OCI-LY7 (cell line): Measurements from ENCODE around the gene NOCT. TPM values are rescaled to one million over a fixed set of nuclear protein-coding genes. Genes with fewer than 3 reads are reported as not detected.
"Not testable (repeated sequence)": the region's sequence is repeated elsewhere in the genome, so short reads cannot be mapped to it uniquely, and the experiment has no call there.

Experiments used
- BruUV-seq: library from RNA; stranded (reverse); fragments of 400-500 nt; replicated peaks from 2 replicates; lab custom pipeline; 2021; lab: Mats Ljungman, UMichigan
- CTCF ChIA-PET: fragments of 300-600 bp; sonication (Branson Sonifier 250); formaldehyde crosslinking; loops from one replicate; lab custom pipeline; 2022; ENCODE audit warnings: antibody characterized with exemption; ENCODE audit not compliant: unreplicated experiment; lab: Charles Lee
- POLR2A ChIA-PET: fragments of 300-600 bp; sonication (Branson Sonifier 250); formaldehyde crosslinking; loops from one replicate; lab custom pipeline; 2022; ENCODE audit warnings: antibody characterized with exemption; lab: Charles Lee
- DNase-seq: peaks from one replicate; pipeline ENCODE4 v3.0.0-alpha.2; 2015; ENCODE audit warnings: low spot score
- H2AFZ ChIP-seq: fragments of 200-600 bp; sonication (generic), shearing (Covaris generic); 2 replicates; pipeline ENCODE4 v1.6.1; 2014; ENCODE audit warnings: mild to moderate bottlenecking, antibody characterized with exemption, low read length, moderate library complexity
- H3K27ac ChIP-seq: fragments of 200-600 bp; sonication (generic); 2 replicates; pipeline ENCODE4 v1.5.1; 2014; ENCODE audit warnings: mixed run types, low read depth, mild to moderate bottlenecking, moderate library complexity, low read length, inconsistent platforms; ENCODE audit not compliant: poor library complexity, severe bottlenecking
- H3K36me3 ChIP-seq: fragments of 200-600 bp; sonication (generic); 2 replicates; pipeline ENCODE4 v1.6.1; 2014; ENCODE audit warnings: mild to moderate bottlenecking, antibody characterized with exemption, low read length, moderate library complexity, mixed read lengths; ENCODE audit not compliant: insufficient read depth
- H3K4me1 ChIP-seq: fragments of 200-600 bp; sonication (generic); 2 replicates; pipeline ENCODE4 v1.5.1; 2014; ENCODE audit warnings: mild to moderate bottlenecking, low read length; ENCODE audit not compliant: insufficient read depth, poor library complexity, severe bottlenecking
- H3K4me2 ChIP-seq: fragments of 200-600 bp; sonication (generic); 2 replicates; pipeline ENCODE4 v1.6.1; 2014; ENCODE audit warnings: mild to moderate bottlenecking, low read length
- H3K4me3 ChIP-seq: fragments of 200-600 bp; sonication (generic); 2 replicates; pipeline ENCODE4 v1.5.1; 2014; ENCODE audit warnings: mild to moderate bottlenecking, low read depth, low read length; ENCODE audit not compliant: poor library complexity, severe bottlenecking
- H3K79me2 ChIP-seq: fragments of 200-600 bp; sonication (generic); 2 replicates; pipeline ENCODE4 v1.6.1; 2016; ENCODE audit warnings: low read depth, mild to moderate bottlenecking, low read length, moderate library complexity, mixed read lengths; ENCODE audit not compliant: insufficient read depth
- H3K9me2 ChIP-seq: fragments of 200-600 bp; sonication (generic); 2 replicates; pipeline ENCODE4 v1.6.1; 2016; ENCODE audit warnings: mild to moderate bottlenecking, low read length, mixed read lengths; ENCODE audit not compliant: insufficient read depth
- H3K9me3 ChIP-seq: fragments of 200-600 bp; sonication (generic); 2 replicates; pipeline ENCODE4 v1.6.1; 2014; ENCODE audit warnings: mild to moderate bottlenecking, mixed run types, low read length, mixed read lengths
- H4K20me1 ChIP-seq: fragments of 200-600 bp; sonication (generic); 2 replicates; pipeline ENCODE4 v1.6.1; 2014; ENCODE audit warnings: mild to moderate bottlenecking, antibody characterized with exemption, low read length, moderate library complexity, mixed read lengths; ENCODE audit not compliant: insufficient read depth
- EZH2phosphoT487 ChIP-seq: fragments of 200-600 bp; sonication (generic); IDR thresholded peaks from 2 replicates; pipeline ENCODE4 v1.6.1; 2018; ENCODE audit warnings: low read depth, borderline replicate concordance, mild to moderate bottlenecking, mixed run types, antibody characterized with exemption, low read length, moderate library complexity, mixed read lengths
- intact Hi-C: fragments of 100-400 bp; cut with micrococcal nuclease; formaldehyde crosslinking; loops from one replicate; pipeline ENCODE4 v1.10.0; 2022; ENCODE audit not compliant: unreplicated experiment
- total RNA-seq, 2 experiments: library from RNA; depleted of rRNA in 1 of 2; stranded (reverse); fragments of >200 nt in 1 of 2; shearing (Covaris generic) in 1 of 2; gene quantifications; 2 replicates each; pipeline ENCODE4 v1.2.3, GENCODE V29; 2014 to 2022
- TF ChIP-seq, protein P1 (sequence below): fragments of 200-600 bp; sonication (generic); conservative IDR thresholded peaks from 2 replicates; pipeline ENCODE4 v1.5.1; 2014; ENCODE audit warnings: mild to moderate bottlenecking, antibody characterized with exemption, low read length, moderate library complexity, mixed read lengths

NOCT gene
- total RNA-seq, 2 experiments from 2014 or later = 17.8 to 22.8 TPM

DNA sequence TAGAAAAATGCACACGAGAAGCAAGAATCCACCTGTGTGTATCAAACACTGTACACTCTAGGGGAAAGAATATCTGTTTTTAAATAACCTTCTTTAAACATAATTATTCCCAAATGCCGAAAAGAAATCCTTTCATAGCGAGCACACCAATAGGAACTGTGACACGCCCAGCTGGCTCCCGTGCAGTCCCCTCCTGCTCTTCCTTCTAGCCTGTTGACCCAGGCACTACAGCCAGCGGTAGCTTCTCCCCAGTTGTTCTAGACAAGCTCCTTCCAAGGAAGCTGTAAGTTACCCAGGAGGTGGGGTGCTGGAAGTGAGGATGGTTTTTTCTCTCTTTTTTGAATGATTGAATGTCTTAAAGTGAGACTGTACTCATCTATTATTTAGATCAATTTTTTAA, 19.5 kb upstream of the NOCT start:
- Histone ChIP-seq H3K4me3 (no peak overlapping the region), H3K79me2 (no peaks in the 10 kb centered on the region), H3K36me3 (no peaks in the 10 kb centered on the region), H2AFZ (no peak overlapping the region), H3K4me1 (no peaks in the 10 kb centered on the region), H3K27ac (no peak overlapping the region), H3K9me2 (no peaks in the 10 kb centered on the region), H4K20me1 (no peaks in the 10 kb centered on the region), H3K9me3 (no peaks in the 10 kb centered on the region), H3K4me2 (no peak overlapping the region)
- ChIA-PET CTCF (no interaction called here), POLR2A (interaction anchor here (0.5 to 1.3 kb wide), 3 partner anchors 8 to 11 kb away, joined by 3 to 9 read pairs (median 4); no protein-coding TSS in a partner anchor)
- no TSS peak for BruUV-seq
- no peak for DNase-seq
- intact Hi-C loops = no loop called here
- TF ChIP-seq, protein P1, sequence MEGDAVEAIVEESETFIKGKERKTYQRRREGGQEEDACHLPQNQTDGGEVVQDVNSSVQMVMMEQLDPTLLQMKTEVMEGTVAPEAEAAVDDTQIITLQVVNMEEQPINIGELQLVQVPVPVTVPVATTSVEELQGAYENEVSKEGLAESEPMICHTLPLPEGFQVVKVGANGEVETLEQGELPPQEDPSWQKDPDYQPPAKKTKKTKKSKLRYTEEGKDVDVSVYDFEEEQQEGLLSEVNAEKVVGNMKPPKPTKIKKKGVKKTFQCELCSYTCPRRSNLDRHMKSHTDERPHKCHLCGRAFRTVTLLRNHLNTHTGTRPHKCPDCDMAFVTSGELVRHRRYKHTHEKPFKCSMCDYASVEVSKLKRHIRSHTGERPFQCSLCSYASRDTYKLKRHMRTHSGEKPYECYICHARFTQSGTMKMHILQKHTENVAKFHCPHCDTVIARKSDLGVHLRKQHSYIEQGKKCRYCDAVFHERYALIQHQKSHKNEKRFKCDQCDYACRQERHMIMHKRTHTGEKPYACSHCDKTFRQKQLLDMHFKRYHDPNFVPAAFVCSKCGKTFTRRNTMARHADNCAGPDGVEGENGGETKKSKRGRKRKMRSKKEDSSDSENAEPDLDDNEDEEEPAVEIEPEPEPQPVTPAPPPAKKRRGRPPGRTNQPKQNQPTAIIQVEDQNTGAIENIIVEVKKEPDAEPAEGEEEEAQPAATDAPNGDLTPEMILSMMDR = no peak
- TF ChIP-seq EZH2phosphoT487 = no peak

DNA sequence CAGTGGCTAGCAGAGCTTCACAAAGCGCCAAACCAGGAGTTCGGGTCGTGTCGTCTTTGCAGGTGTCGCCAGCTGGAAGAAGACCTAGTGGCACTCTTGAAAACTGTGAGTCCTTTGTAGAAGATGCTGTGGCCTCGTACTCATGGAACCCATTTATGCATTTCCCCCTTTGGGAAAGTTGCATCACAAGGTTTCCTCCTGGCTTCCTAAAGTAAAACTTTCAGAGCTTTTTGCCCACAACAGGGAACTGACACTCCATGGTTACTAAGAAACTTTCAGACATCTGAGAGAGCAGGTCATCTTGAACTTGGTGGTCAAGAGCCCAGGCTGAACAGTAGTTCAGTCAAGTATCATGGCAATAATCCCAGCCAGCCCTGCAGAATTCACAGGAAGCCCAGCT, 15.9 kb upstream of the NOCT start:
- ChIA-PET CTCF (no interaction called here), POLR2A (interaction anchor here (0.7 to 1.1 kb wide), 3 partner anchors 9 to 712 kb away, joined by 3 to 4 read pairs (median 3); no protein-coding TSS in a partner anchor)
- no peaks in the 10 kb centered on the region for H3K4me1 ChIP-seq
- TF ChIP-seq, protein P1 = no peak
- no peak for TF ChIP-seq EZH2phosphoT487
- H3K9me2 ChIP-seq = no peaks in the 10 kb centered on the region
- H3K4me2 ChIP-seq = no peak overlapping the region
- no peak overlapping the region for H3K27ac ChIP-seq
- no peak overlapping the region for H3K4me3 ChIP-seq
- no peaks in the 10 kb centered on the region for H3K36me3 ChIP-seq
- DNase-seq = no peak
- intact Hi-C loops = no loop called here
- H3K79me2 ChIP-seq = no peaks in the 10 kb centered on the region
- no peaks in the 10 kb centered on the region for H4K20me1 ChIP-seq
- no peak overlapping the region for H2AFZ ChIP-seq
- BruUV-seq = no TSS peak
- H3K9me3 ChIP-seq = no peaks in the 10 kb centered on the region

DNA sequence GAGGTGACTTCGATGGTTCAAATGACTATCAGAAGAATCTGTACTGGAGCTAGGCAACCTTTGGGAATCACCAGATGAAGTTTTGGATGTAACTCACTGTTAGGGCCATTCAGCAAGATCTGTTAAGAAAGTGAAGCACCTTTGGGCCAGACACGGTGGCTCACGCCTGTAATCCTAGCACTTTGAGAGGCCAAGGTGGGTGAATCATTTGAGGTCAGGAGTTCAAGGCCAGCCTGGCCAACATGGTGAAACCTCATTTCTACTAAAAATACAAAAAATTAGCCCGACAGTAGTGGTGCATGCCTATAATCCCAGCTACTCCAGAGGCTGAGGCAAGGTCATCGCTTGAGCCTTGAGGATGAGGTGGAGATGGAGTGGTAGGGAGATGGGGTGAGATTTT, 15.4 kb upstream of the NOCT start:
- CTCF ChIA-PET = not testable (repeated sequence)
- POLR2A ChIA-PET = interaction anchor here (1.1 kb wide), 1 partner anchor 21 kb away, joined by 3 read pairs; no protein-coding TSS in a partner anchor

DNA sequence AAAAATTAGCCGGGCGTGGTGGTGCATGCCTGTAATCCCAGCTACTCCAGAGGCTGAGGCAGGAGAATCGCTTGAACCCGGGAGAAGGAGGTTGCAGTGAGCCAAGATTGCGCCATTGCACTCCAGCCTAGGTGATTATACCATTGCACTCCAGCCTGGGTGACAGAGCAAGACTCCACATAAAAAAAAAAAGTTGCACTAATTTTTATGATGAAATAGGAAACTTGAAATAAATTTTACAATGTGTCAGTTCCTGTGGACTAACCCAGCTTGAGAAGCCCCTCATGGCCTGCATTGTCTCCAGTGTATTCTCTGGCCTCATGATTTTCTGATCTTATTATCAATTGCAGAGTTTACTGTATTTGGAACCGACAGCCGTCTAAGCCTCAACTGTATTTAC, 14.2 kb upstream of the NOCT start:
- H3K9me2 ChIP-seq, CTCF ChIA-PET, H4K20me1 ChIP-seq: not testable (repeated sequence)

More for the DNA sequence above, 15.4 kb upstream of the NOCT start:
- H3K4me1 ChIP-seq, H2AFZ ChIP-seq, H3K79me2 ChIP-seq, BruUV-seq, H4K20me1 ChIP-seq, H3K4me3 ChIP-seq, H3K36me3 ChIP-seq, DNase-seq, intact Hi-C loops, H3K9me2 ChIP-seq, H3K9me3 ChIP-seq, H3K4me2 ChIP-seq, H3K27ac ChIP-seq: not testable (repeated sequence)

DNA sequence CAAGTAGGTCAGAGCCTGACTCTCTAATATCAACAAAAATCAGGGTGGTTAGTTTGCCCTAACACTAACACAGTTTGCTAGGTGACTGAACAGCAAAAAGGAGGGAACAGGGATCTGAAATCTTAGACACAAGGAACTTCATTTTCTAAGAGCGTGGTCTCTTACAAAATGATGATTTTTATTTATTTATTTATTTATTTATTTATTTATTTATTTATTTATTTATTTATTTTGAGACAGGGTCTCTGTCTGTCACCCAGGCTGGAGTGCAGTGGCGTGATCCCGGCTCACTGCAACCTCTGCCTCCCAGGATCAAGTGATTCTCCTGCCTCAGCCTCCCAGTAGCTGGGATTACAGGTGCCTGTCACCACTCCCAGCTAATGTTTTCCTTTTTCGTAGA, 11.9 kb upstream of the NOCT start:
- POLR2A ChIA-PET = interaction anchor here (1.1 to 1.2 kb wide), 2 partner anchors 11 to 12 kb away, joined by 3 to 4 read pairs; partner anchors contain the start of gene NOCT
- H3K36me3 ChIP-seq, H3K9me2 ChIP-seq, H3K4me2 ChIP-seq, H4K20me1 ChIP-seq, H3K4me3 ChIP-seq, CTCF ChIA-PET, H3K9me3 ChIP-seq, H3K27ac ChIP-seq, DNase-seq, BruUV-seq, H3K4me1 ChIP-seq, intact Hi-C loops, H3K79me2 ChIP-seq, H2AFZ ChIP-seq: not testable (repeated sequence)

More for the DNA sequence above, 14.2 kb upstream of the NOCT start:
- POLR2A ChIA-PET, H3K4me1 ChIP-seq, H3K9me3 ChIP-seq, H3K4me3 ChIP-seq, H3K79me2 ChIP-seq, H3K4me2 ChIP-seq, intact Hi-C loops, H3K27ac ChIP-seq, H2AFZ ChIP-seq, BruUV-seq, H3K36me3 ChIP-seq, DNase-seq: not testable (repeated sequence)
